ENCODE measurements around the gene LAYN. TPM values are rescaled to one million over a fixed set of nuclear protein-coding genes. Genes with fewer than 3 reads are reported as not detected.

Gene LAYN
- total and polyA plus RNA-seq, 2 of the 13 experiments (the other 11 are each of a cell fraction or from before 2014, with no cell fraction given), result 0.17 TPM; not detected in 1

GRCh38 chr11:111571829-111572501 is 31.4 kb downstream of the LAYN start (continued):
- TF ChIP-seq HMGXB3 (CRISPR knock-in tag; IDR thresholded peaks at IDR 0.05; ENCODE audit: borderline replicate concordance) (no peak), EED (CRISPR knock-in tag; IDR thresholded peaks at IDR 0.05) (no peak), SOX13 (IDR thresholded peaks at IDR 0.05) (no peak), SOX13 (CRISPR knock-in tag; conservative IDR thresholded peaks at IDR 0.05 in 1 of 2, IDR thresholded peaks at IDR 0.05 in 1 of 2) (0 out of 4 replicates have a peak, but pooled peaks of 1 of the 2 experiments have one; percentile 5), ZNF672 (CRISPR knock-in tag; IDR thresholded peaks at IDR 0.05) (no peak), SRSF4 (IDR thresholded peaks at IDR 0.05; ENCODE audit: low read depth, low read length, poor library complexity, severe bottlenecking) (no peak), KLF16 (CRISPR knock-in tag; IDR thresholded peaks at IDR 0.05) (no peak), PAXIP1 (CRISPR knock-in tag; conservative IDR thresholded peaks at IDR 0.05) (0 out of 2 replicates have a peak, but pooled peaks have one; percentile 40), ZKSCAN8 (CRISPR knock-in tag; IDR thresholded peaks at IDR 0.05; ENCODE audit: borderline replicate concordance) (no peak), ZNF549 (CRISPR knock-in tag; IDR thresholded peaks at IDR 0.05) (no peak), THAP7 (CRISPR knock-in tag; IDR thresholded peaks at IDR 0.05) (no peak), ZNF770 (CRISPR knock-in tag; IDR thresholded peaks at IDR 0.05) (no peak), LCORL (IDR thresholded peaks at IDR 0.05) (no peak), LCORL (CRISPR knock-in tag; IDR thresholded peaks at IDR 0.05) (no peak), JDP2 (CRISPR knock-in tag; IDR thresholded peaks at IDR 0.05; ENCODE audit: borderline replicate concordance) (no peak), ZNF891 (CRISPR knock-in tag; IDR thresholded peaks at IDR 0.05) (no peak), ZNF577 (CRISPR knock-in tag; IDR thresholded peaks at IDR 0.05; ENCODE audit: borderline replicate concordance, low read depth) (no peak), SALL1 (CRISPR knock-in tag; IDR thresholded peaks at IDR 0.05) (peak; percentile 47; the same call in 1 of the 2 replicates)
